NCI-H146 (cell line): ENCODE measurements around the gene ROR1.
"Not testable (repeated sequence)": the region's sequence is repeated elsewhere in the genome, so short reads cannot be mapped to it uniquely, and the experiment has no call there.

Experiments
- DNase-seq: peaks from one replicate; lab custom pipeline; 2025; lab: John Stamatoyannopoulos, UW

ROR1 gene

DNA sequence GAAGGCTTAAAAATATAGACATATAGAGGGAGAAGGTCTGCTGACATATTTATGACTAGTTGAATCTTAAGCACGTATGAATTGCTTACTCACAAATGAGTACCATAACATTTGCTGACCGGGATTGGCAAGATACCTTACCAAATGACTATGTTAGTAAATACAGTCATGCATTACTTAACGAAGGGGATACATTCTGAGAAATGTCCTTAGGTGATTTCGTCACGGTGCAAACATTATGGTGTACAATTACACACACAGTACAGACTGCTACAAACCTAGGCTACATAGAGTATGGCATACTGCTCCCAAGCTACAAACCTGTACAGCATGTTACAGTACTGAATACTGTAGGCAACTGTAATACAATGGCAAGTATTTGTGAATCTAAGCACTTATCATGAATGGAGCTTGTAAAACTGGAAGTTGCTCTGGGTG is 410.2 kb downstream of the ROR1 start:
- DNase-seq, result no peak

DNA sequence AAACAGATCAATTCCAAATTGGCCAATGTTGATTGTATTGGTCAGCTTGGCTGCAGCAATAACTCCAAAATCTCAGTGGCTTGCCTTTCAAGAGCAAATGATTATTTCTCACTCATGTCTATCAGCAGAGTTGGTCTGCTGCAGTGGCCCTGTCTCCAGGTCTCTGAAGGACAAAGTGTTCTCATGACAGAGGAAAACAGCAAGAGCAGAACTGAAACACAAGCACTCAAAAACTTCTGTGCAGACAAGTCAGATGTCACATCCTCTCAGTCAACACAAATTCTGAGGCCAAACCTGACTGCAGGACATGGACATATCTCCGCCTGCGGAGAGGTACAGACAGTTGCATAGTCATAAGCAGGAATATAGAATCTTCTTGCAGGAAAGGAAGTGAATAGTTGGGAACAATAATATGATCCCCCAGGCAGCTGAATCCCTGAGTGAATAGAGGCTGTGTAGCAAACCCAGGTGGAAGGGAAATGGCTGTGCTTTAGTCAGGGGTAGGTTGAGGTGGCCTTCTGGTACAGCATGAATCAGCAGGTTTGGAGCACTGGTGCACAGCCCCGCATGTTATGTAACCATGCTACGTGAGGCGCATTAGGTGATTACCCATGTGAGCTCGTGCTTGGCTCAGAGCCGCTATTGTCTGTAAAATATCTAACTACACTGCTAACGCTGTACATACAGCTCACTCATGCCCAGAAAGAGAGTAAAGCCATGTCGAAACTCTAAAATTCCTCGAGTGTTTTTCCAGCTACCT is 412.5 kb downstream of the ROR1 start:
- no peak for DNase-seq

DNA sequence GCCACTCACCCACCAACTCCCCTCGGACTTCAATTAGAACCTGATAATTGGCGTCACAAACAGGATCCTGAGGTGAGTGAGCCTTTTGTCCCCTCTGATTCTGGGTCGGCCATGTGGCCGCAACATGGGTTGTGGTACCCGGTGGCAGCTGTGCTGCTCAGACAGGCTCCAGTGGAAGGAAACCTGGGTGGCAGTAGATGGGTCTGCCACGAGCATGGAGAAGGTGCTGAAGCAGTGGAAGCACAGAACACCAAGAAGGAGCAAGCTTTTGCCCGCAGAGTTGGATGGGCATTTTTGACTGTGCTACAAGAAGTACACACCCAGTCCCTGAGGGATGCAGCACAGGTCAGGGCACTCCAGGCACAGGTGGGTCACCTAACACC is 413.1 kb downstream of the ROR1 start:
- DNase-seq, result no peak

DNA sequence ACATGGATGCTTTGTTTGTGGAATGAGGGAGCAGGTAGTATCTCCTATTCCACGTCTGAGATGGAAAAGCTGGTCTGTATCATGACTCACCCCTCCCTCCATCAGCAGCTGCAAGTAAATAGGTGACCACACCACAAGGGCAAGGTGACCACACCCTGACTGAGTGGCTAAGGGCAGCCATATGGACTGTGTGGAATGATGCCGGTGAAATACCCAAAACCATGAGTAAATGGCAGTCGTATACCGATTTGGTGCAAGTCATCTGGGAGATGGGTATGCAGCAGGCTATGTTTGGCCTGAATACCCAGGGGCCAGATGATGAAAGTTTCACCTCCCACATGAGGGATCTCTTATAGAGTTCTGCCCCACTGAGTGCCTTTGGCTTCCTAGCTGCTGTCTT is 413.8 kb downstream of the ROR1 start:
- DNase-seq, result no peak

DNA sequence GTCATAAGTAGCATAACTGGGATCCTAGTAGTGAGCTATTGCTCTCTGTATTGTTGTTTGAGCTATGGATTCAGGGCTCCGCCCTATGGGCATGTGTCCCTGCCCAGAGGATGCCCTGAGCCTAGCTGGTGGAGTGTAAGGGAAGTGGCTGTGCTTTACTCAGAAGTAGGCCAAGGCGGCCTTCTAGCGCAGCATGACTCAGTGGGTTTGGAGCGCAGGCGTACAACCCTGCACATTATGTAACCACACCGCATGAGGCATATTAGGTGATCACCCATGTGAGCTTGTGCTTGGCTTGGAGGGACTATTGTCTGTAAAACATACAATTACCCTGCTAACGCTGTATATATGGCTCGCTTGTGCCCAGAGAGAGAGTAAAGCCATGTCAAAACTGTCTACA is 418.5 kb downstream of the ROR1 start:
- no peak for DNase-seq

DNA sequence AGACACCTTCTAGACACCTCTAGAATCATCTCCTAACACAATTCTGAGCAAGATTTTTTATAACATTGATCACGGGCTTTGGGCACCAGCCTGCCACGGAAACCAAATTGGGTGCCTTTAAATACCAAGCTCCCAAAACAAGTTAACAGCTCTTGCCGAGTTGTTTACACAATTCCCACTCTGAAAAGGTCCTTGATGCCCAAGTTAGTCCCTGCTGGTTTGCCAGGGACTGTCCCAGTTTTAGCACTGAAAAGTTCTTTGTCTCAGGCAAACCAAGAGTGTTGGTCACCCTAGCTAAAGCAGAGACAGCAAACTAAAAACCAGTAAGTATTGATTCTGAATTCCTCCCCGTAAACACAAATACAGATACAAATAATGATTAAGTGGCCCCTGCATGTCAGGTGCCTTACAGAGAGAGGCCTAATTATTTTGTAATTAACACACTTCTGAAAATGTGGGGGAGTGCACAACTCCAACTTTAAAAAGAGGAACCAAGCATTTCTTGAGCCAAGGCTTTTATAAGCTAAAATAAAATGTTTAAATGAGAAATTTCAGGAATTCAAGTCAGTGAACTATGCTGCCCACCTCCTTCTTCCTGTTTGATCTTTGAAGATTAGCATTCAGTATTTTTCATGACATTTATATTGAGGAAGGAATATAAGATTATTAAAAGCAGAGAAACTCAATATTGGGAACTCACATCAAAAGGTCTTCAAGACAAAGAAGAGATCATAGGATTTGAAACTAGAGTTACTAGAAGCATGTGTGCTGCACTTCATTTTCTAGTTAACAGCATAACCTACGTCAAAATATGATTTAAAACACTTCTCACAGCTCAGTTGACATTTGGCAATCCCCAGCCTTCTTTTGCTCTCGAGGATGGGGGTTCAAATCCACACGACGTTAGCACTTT is 420.6 kb downstream of the ROR1 start:
- no peak for DNase-seq

DNA sequence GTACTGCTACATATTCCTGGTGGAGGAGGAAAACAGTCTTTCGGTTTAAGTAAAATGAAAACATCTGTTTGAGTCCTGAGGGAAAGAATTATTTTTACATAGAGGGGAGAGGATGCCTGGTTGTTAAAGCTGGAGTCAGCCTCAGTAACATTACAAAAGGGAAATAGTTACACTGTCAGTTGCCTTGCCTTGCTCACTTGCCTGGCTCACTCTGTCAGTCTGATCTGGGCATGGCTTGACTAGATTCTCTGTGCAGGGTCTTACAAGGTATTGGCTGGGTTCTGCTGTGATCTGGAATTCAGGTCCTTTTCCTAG is 421.2 kb downstream of the ROR1 start:
- DNase-seq, result no peak

DNA sequence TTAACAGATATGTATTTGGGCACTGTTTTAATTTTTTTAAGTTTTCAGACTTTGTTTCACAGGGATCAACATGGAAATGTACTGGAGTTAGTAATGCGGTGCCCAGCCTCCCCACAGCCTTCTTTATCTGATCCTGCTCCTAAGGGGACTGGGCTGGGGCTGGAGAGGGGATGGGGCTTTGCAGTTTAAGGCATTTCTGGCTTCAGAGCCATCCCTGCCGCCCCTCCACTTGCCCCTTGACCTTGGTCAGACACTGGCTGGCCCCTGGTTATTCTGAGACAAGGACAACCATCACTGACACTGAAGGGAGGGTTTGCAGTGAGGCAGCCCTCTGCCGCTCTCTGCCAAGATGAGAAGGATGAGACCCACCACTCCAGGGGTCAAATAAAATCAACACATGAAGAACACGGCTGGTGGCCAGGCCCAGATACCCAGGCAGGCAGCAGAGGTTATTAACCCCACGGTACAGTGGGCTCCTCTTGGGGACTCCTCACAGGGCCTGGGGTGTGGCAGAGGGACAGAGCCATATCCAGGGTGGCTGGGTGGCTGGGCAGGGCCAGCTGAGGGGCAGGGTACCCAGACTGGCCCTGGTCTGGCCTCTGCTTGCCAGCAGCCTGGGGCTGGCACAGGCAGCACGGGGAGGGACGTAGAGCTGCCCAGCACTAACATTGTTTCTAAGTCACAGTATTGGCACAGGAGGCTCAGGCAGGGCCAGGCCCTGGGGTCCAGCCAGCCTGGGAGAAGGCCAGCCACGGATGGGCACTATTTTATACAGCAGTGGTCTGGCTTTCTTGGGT is 422.5 kb downstream of the ROR1 start:
- DNase-seq, result no peak

DNA sequence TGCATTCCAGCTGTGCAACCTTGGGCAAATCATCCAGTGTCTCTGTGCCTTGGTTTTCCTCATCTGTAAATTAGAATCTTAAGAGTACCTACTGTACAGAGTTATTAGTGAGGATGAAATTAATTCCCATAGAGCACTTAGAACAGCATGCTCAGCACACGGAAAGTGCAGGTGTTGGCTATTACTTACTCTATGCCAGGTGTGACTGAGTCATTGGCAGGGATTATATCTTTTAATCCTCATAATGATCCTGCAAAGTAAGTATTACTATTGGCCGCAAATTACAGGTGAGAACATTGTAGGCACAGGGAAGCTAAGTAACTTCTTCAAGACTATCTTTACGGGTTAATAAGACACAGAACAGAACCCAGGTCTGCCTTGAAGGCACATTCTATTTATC is 423.3 kb downstream of the ROR1 start:
- no peak for DNase-seq

DNA sequence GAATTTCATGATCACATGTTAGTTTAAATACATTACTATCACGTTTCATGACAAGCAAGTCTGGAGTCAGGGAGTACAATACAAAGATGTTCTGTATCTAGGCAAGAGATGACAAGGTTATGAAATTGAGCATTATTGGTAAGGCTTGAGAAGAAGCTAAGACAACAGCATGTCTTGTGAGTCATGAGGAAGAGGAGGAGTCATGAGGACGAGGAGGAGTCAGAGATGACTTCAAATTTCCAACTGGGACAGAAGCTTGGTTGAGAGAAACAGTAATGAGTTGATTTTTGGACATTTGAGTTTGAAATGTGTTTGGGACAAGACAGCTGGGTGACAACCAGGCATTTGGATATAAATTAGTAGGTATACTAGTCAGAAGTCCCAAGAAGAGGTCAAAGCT is 425.3 kb downstream of the ROR1 start:
- no peak for DNase-seq

DNA sequence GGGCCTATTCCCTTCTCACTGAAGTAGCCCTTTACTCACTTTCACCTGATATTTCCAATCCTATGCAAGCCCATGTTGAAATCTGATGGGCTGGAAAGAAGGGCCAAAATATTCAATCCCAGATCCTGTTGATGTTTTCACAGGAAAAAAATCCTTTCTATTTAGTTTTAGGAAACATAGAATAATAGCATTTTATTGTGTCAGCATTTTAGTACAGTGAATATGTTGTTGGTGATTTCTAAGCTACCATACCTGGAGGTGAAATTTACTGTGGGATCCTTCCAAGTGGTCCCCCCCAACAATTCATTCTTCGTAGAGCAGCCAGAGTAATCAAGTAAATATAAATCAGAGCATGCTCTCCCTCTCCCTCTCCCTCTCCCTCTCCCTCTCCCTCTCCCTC is 426.2 kb downstream of the ROR1 start:
- no peak for DNase-seq

DNA sequence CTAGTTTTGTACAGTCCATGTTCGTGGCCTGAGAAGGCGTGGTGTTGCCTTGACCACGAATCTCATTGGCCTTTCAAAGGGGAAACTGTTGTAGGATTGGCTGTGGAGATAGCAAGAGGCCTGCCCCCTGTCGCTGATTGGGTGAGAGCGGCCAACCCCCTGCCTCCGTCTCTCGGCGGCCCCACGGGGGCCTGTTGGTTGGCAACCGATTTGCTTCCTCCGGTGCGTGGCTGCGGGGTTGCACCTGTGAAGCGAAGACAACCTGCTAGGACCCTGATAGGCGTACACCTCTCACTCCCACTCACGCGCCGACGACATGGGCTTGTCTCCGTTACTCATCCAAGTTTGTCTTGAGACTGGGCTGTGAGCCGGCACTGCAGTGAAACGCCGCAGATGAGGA is 429.6 kb downstream of the ROR1 start, which contains the start of gene UBE2U:
UBE2U (plus strand) TSS at position 204 of the 400 bp plus-strand sequence. CDS start 428 bp downstream, outside the sequence.
- DNase-seq, result no peak

DNA sequence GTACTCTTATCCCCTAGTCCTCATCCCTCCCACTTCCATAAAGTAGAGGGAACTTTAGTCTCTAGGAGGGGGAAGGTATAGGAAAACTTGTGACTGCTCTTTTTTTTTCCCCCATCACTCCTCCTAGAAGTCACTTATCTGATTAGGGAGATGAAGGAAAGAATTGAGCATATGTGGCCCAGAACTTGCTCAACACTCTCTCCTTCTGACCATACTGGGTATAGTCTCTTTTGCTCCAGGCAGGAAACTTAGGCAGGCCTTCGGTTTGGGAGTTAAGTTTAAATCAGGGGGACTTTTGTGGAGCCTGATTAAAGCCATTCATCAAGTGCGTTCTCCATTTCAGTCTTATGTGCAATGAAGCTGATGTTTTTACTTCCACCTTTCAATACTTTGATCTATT is 435.4 kb downstream of the ROR1 start:
- DNase-seq, result no peak

DNA sequence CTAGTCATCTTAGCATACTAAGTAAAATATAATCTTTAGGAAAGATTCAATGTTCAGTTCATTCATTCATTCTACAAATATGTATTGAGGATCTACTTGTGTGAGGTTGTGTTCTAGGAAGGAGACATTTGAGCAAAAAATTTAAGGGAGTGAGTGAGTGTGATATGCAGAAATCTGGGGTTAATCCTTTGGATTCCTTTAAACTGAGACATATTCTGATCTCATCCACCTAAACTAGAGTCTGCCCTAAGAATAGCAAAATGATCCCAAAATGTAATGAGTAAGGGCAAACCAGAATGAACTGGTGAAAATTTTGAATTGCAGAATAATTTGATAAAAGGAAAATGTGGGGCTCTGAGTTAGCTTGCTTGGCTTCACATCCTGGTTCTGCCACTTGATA is 438.2 kb downstream of the ROR1 start:
- no peak for DNase-seq

DNA sequence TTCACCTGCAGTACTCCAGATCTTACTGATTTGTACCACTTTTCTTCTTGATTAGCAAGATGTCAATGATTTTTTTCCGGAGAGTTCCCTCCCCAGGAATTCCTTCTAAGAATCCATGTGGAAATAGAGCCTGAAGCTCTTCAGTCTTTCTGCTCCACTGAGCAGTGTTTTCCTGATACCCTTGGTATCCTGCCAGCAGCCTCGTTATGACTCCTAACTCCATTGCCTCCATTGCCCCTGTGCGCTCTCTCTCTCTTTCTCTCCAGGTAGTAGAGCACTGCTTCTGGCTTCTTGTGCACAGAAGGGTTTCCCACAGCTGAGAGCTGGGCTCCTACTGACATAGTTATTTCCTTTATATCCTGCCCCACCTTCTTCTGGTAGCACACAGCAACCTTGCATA is 441.8 kb downstream of the ROR1 start:
- DNase-seq, result no peak

DNA sequence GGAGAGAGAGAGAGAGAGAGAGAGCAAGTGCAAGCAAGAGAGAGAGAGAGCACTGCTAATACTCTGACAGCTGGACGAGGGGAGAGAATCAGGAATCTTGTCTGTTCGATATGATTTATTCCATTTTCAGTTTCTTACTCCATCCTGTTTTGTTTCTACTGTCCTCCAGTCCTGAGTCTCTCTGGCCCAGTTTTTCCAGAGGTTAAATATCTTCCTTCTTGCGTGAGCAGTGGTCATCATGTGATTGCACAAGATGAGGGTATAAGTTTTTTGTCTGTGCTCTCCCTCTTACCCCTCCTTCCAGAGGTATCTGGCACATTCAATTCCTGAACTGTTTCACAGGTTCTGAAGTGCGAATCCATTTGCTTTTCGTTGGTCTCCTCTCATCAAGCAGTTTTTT is 446.4 kb downstream of the ROR1 start:
- no peak for DNase-seq

DNA sequence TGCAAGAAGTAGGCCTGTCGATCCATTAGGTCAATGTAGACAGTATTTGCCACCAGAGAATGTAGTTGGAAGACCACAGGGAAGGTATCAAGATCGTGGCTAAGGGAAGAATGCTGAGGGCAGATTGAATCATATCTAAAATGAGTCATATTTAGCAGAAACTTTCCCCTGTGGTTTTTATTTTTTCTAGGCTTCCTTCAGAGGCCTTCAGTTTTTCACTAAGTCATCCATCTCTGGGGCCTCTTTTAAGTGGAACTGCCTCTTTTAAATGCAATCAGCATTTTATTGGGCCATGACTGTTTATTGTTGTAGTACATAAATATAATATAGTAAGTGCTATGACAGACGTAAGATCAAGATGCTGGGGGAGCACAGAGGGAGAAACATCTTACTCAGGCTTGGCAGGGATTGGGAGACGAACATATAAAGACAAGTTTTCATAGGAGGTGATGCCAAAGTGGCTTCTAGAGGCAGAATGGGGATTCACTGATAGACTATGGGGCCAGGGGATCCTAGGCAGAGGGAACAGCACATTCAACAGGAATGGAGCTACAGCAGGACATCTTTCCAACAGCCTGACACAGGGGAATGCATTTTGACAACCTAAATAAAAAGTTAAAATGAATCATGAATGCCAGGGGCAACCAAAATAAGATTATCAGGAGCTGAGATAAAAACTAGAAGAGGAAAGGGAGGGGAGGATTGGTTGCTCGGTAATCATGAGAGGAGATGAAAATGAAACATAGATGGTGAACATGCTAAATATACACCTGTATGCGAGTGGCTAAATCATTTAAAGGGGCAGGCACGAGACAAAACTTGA is 449.7 kb downstream of the ROR1 start:
- no peak for DNase-seq

DNA sequence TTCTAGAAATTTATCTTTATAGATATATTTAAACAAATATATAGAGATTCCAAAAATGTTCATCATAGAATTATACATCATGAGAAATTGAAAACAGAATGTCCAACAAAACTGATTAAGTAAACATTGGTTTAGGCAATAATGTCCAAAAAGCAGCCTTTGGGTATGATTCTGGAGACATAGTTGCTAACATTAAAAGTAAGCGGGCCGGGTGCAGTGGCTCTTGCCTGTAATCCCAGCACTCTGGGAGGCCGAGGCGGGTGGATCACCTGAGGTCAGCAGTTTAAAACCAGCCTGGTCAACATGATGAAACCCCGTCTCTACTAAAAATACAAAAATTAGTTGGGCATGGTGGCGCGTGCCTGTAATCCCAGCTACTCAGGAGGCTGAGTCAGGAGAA is 450.4 kb downstream of the ROR1 start:
- not testable (repeated sequence) for DNase-seq

DNA sequence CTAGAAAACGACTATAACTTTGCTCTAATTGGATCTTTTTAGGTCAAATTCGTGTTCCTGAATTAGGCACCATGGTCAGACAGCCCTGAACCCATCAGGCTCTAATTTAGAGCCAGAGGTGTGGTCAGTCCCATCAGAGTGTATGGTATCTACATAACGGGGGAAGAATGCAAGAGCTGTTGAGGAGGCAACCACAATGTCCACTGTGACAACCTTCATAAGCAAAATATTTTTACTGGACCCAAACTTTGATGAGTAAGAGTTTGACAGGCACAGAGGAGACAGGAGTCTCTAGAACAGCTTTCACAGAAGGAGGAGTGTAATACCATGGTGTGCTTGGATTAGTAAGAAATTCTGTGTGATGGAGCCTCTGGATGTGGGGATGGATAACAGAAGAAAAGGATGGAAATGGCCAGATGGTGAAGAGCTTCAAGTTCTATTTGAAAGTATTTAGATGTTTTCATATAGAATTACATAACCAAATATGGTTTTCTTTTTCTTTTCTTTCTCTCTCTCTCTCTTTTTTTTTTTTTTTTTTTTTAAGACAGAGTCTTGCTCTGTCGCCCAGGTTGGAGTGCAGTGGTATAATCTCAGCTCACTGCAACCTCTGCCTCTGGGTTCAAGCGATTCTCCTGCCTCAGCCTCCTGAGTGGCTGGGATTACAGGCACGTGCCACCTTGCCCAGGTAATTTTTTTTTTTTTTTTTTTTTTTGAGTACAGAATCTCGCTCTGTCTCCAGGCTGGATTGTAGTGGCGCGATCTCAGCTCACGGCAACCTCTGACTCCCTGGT is 454.5 kb downstream of the ROR1 start:
- DNase-seq, result no peak

DNA sequence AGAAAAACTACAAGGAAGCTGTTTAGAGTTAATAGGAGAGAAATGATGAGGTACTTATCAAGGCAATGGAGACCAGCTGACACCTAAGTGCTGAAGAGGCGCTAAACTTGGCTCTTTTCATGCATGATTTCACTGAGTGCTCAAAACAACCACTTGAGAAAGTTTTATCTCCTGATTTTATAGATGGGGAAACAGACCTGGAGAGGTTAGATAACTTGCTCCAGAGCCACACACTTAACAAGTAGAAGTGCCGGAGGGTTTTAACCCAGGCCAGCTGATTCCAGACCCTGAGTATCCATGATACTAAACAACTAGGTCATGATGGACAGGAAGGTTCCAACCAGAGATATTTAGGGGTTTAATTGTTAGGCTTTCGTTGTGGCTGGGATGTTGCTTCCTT is 455.5 kb downstream of the ROR1 start:
- no peak for DNase-seq
